Measurements from ENCODE around the gene SFT2D2. TPM values are rescaled to one million over a fixed set of nuclear protein-coding genes. Genes with fewer than 3 reads are reported as not detected.

The SFT2D2 gene
- polyA plus RNA-seq, 1 donor: 26.9 TPM

GRCh38 chr1:168220470-168220871 is 5.3 kb upstream of the SFT2D2 start:
- no peak for DNase-seq

DNA sequence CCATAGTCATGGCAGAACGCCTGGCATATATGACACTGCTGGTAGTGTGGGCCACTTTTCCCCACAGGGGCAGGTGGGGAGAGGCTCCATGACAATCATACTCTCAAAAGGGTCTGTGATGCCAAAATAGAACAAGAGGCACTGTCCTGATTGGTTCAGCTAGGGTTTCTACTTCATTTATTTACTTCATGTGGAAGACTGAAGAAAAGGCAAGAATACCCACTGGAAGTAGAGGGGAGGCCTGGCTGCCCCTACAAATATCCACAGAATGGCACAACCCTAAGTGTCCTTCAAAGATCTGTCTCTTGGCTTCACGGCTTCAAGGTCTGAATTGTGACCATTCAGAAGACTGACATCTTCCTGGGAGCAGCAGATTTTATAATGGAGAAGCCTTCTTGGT is 4.5 kb upstream of the SFT2D2 start:
- no peak for DNase-seq

- DNase-seq: no peak
These were observed 2.5 kb upstream of the SFT2D2 start for GRCh38 chr1:168223261-168223660.

- no peak for DNase-seq
These were observed 1.9 kb upstream of the SFT2D2 start for GRCh38 chr1:168223681-168224540.

DNA sequence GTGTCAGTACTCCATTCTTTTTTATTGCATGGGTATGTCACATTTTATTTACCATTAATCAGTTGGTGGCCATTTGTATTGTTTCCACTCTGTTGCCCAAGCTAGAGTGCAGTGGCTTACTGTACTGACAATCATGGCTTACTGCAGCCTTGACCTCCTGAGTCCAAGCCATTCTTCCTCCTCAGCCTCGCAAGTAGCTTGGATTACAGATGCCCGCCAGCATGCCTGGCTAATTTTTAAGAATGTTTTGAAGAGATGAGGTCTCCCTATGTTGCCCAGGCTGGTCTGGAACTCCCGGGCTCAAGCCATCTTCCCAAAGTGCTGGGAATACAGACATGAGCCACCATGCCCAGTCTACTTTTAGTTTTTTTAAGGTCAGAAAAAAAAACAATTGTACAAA is 813 bp upstream of the SFT2D2 start:
- DNase-seq: no peak

GRCh38 chr1:168227620-168228019 is 1.8 kb downstream of the SFT2D2 start:
- DNase-seq: no peak

DNA sequence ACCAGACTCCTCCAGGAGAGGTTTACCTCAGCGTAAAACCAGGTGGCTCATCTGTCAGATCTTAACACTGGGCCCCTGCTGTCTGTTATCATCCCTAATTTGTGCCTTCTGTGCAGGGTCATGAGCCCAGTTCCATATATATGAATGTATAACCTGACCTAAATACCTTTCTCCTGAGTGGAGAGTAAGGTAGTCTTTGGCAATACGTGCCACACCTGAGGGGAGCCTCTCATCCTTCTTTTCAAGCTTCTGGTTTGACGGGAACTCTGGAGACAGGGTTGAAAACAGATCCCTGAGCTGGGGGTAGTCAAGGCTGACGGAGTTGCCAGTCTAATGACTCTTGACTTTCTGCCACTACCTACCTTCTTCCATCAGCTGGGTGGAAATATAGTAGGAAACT is 4.1 kb downstream of the SFT2D2 start:
- no peak for DNase-seq

- DNase-seq: no peak
These were observed 4.9 kb downstream of the SFT2D2 start for GRCh38 chr1:168230709-168231108.

DNA sequence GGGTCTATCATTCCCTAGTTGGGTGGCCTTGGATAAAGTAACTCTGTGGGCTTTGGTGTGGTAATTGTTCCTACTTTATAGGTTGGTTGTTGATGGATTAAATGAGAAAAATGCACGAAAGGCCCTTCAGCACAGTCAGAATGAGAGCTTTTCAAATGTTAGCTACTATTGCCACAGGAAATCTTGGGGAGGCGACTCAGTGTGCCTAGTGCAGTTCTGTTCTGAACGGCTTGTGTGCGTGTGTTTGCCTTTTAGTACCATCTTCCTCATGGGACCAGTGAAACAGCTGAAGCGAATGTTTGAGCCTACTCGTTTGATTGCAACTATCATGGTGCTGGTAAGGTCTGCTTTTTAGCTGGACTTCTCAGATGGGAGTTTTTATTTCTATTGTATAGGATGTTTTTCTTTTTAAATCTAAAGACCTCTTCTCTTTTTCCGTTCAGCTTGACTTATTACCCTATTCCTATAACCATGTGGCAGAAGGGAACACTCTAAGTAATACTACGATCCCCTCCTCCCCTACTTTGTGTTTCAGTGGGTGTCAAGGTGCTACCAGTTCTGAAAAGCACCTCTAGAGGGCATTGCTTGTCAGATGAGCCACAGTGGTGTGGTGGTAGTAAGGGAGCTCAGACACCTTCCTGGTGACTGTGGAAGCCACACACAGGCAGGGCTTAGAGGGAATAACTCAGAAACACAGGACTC is 9.2 kb downstream of the SFT2D2 start:
- no peak for DNase-seq

GRCh38 chr1:168235548-168235885 is 9.7 kb downstream of the SFT2D2 start:
- no peak for DNase-seq

- DNase-seq: no peak
These were observed 10.1 kb downstream of the SFT2D2 start for GRCh38 chr1:168235937-168236336.

- no peak for DNase-seq
These were observed 11.2 kb downstream of the SFT2D2 start for GRCh38 chr1:168236836-168237611.

- no peak for DNase-seq
These were observed 17.4 kb downstream of the SFT2D2 start for GRCh38 chr1:168243198-168243597.

GRCh38 chr1:168243636-168244212 is 17.9 kb downstream of the SFT2D2 start:
- DNase-seq: no peak

DNA sequence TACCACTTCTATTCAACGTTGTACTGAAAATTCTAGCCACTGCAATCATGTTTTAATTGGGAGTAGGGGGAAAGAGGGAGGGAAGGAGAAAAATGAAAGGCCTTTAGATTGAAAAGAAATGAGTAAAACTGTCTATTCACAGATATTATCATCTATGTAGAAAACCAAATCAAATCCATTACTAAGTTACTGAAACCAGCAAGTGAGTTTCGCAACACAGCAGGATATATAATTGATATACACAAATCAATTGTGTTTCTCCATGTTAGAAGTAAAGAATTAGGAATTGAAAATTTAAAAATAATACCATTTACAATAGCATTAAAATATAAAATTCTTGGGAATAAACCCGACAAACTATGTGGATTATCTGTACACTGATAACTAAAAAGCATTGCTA is 19.2 kb downstream of the SFT2D2 start:
- no peak for DNase-seq

DNA sequence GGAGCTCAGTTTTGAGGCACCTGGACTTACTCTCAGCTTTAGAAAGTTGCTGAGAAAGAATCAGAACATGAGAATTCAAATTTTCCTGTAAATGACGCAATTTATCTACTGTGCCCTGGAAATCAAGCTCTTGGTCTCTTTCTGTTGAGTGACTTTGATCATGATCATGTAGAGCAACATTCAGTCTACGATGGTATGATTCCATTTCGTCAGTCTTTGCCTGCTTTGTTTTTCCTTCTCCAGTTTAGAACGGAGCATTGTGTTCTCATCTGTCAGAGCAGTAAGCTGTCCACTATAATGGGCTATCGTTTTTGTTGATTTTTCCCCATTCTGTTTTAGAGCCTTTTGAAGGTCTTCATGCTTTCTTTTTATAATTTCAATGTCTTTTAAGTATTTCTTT is 20.7 kb downstream of the SFT2D2 start:
- no peak for DNase-seq

DNA sequence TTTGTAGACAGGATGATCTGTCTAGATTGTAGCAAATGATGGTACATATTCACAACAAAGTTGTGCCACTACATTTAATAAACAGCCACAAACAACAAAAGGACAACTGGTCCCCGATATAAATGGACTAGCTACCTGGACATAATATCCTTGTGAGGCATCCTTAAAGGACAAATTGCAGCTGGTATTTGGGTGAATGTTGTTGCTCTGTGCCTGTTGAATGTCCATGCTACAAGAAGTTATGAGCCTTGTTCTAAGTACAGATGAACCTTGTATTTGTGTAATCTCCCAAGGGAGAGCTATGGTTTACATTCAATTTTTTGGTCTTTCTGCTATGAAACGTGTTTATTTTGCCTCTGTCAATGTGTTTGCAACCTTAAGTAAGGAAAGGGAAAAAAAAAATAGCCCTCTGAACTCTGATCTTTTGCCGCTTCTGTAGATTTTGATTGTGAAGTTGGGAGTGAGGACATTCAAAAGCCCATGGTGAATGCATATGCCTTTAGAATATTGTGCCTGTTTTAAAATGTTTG is 26.5 kb downstream of the SFT2D2 start:
- no peak for DNase-seq

DNA sequence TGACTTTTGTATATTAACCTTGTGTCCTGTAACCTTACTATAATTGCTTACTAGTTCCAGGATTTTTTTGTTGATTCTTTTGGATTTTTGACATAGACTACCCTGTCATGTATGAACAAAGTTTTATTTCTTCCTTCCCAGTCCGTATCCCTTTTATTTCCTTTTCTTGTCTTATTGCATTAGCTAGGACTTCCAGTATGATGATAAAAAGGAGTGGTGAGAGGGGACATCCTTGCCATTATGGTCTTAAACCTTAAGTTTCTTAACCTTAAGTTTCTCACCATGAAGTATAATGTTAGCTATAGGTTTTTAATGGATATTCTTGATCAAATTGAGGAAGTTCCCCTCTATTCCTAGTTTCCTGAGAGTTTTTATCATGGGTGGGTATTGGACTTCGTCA is 30.4 kb downstream of the SFT2D2 start:
- DNase-seq: no peak

- DNase-seq: no peak
These were observed 31.6 kb downstream of the SFT2D2 start for GRCh38 chr1:168257397-168257796.

- no peak for DNase-seq
These were observed 33.8 kb downstream of the SFT2D2 start for GRCh38 chr1:168259567-168259966.

GRCh38 chr1:168260393-168260792 is 34.6 kb downstream of the SFT2D2 start:
- peak; percentile 39 for DNase-seq

GRCh38 chr1:168261390-168261789 is 35.6 kb downstream of the SFT2D2 start:
- DNase-seq: no peak

Data from left kidney (tissue), 2 donors.